ENCODE results near the gene ADD3. TPM values are rescaled to one million over a fixed set of nuclear protein-coding genes. Genes with fewer than 3 reads are reported as not detected.
A peak's percentile ranks its signal among the peaks of the same experiment; 100 is the strongest.
"Not testable (repeated sequence)": the region's sequence is repeated elsewhere in the genome, so short reads cannot be mapped to it uniquely, and the experiment has no call there.

Gene ADD3
- total RNA-seq, 1 donor from 2014 or later, result 43.8 TPM

DNA sequence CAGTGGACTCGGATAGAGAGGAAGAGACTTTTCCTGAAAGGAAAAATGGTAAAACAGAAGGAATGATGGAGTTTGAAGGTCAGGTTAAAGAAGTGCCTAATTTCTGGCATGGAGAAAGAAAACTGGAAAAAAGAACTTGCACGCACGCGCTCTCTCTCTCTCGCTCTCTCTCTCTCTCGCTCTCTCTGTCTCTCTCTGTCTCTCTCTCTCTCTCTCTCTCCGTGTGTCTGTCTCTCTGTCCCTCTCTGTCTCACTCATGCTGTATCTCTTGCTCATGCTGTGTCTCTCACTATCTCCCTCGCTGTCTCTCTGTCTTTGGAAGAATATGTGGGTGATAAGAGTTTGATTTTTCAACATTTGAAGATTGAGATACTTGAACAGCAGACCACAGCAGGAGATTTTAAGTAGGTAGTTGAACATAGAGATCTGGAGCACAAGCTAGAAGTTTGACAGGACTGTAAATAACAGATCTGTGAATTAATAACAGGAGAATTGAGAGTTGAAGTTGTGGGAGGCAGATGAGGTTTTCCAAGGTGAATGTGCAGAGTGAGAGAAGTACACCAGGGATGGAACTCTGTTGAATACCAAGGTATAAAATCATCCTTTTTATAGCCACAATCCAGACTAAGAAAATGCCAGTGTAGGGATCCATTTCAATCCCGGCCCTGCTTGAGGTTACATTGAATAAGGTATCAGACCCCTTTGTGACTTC is 33.1 kb downstream of the ADD3 start:
- peak overlapping the region; percentile 27 for H3K4me3 ChIP-seq (ENCODE audit: low read depth, low read length)
- peak; percentile 54 for DNase-seq (ENCODE audit: low read depth)
- TF ChIP-seq, protein P1, sequence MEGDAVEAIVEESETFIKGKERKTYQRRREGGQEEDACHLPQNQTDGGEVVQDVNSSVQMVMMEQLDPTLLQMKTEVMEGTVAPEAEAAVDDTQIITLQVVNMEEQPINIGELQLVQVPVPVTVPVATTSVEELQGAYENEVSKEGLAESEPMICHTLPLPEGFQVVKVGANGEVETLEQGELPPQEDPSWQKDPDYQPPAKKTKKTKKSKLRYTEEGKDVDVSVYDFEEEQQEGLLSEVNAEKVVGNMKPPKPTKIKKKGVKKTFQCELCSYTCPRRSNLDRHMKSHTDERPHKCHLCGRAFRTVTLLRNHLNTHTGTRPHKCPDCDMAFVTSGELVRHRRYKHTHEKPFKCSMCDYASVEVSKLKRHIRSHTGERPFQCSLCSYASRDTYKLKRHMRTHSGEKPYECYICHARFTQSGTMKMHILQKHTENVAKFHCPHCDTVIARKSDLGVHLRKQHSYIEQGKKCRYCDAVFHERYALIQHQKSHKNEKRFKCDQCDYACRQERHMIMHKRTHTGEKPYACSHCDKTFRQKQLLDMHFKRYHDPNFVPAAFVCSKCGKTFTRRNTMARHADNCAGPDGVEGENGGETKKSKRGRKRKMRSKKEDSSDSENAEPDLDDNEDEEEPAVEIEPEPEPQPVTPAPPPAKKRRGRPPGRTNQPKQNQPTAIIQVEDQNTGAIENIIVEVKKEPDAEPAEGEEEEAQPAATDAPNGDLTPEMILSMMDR (conservative IDR thresholded peaks at IDR 0.05; ENCODE audit: low read depth, low read length), result no peak

DNA sequence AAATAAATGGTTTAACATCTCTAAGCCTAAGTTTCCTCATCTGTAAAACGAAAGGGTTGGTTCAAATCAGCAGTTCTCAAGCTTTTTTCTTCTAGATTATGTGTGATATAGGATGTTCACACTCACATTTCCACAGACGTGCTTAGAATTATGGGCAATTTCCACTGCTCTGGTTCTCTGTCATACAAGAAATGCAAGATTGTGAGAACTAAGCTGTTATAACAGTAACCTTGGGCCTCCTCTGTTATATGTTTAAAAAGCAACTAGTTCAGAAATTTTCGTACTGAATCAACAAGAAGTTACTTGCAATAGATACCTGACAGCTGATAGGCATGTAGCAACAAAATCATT is 33.7 kb downstream of the ADD3 start:
- no peak overlapping the region for H3K4me3 ChIP-seq (ENCODE audit: low read depth, low read length)
- no peak for DNase-seq (ENCODE audit: low read depth)
- TF ChIP-seq, protein P1 (conservative IDR thresholded peaks at IDR 0.05; ENCODE audit: low read depth, low read length), result no peak

DNA sequence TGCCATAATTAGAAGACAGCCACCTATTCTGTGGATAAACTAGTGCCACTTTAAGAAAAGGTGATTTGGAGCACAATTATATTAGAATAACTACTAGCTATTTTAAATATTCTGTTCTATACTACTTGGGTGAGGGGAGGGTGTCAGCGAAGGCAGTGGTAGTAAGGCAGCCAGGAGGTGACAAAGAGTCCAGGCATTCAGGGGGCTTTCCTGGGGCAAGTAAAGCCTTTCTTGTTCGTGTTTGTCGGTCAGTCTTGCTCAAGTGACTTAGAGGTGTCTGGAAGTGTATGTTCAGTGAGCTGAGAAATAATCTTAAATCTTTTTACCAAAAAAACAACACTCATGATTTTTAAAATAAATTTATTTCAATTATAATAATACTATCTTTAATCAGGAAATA is 34.4 kb downstream of the ADD3 start:
- TF ChIP-seq, protein P1 (conservative IDR thresholded peaks at IDR 0.05; ENCODE audit: low read depth, low read length), result no peak
- peak; percentile 80 for DNase-seq (ENCODE audit: low read depth)
- no peak overlapping the region for H3K4me3 ChIP-seq (ENCODE audit: low read depth, low read length)

DNA sequence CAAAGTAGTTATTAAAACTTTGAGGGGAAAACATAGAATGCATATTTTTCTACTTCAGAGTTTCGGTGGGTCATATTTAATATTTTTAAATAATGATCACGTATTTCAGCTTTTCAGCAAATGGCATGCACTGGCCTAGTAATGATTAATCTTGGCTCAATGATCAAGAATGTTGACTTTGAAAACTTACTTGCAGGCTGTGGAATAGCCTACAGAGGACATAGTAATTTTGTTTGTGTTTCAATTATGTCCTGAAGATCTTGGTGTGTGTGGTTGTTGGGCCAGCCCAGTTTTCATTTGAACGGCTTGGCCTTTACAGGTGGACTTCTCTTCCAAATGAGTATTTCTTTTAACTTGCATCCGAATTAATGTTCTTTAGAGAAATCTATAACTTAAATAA is 35.1 kb downstream of the ADD3 start:
- peak overlapping the region; percentile 1 for H3K4me3 ChIP-seq (ENCODE audit: low read depth, low read length)
- DNase-seq (ENCODE audit: low read depth), result peak; percentile 50
- TF ChIP-seq, protein P1 (conservative IDR thresholded peaks at IDR 0.05; ENCODE audit: low read depth, low read length), result no peak

DNA sequence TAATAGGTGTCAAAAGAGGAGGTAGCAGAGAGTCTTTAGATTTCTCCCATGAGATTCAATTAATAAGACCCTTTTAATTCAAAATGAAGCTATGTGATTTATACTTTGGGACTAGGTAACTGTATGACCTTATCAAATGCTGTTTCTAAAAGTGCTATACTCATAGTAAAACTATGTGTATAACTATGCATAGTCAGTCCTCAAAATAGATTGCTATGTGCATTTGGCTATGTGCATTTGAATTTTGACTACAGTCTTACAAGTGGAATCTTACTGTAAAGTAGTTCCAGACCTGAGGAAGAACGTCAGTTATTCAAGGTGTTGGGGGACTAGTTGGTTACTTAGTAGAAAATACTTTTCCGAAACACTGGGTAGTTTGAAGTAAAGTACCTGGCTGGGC is 36.9 kb downstream of the ADD3 start:
- H3K4me3 ChIP-seq (ENCODE audit: low read depth, low read length), result no peak overlapping the region
- TF ChIP-seq, protein P1 (conservative IDR thresholded peaks at IDR 0.05; ENCODE audit: low read depth, low read length), result no peak
- DNase-seq (ENCODE audit: low read depth), result no peak

DNA sequence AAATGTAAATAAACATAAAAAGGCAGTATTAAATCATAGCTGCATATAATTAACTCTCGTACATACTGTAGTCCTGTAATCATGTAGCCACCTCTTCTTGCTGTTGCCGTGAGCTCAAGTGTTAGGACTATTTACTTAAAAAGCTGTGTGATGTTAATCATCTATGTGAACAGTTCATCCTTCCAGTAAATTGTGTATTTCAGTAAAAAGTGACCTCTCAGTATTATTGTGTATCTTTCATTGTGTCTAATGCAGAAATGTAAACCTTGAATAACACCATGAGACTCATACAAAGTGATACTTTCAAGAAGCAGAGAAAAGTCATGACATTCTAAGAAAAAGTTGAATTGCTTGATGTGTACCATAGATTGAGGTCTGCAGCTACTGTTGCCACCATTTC is 38.0 kb downstream of the ADD3 start:
- DNase-seq (ENCODE audit: low read depth), result no peak
- TF ChIP-seq, protein P1 (conservative IDR thresholded peaks at IDR 0.05; ENCODE audit: low read depth, low read length), result no peak
- H3K4me3 ChIP-seq (ENCODE audit: low read depth, low read length), result no peak overlapping the region

DNA sequence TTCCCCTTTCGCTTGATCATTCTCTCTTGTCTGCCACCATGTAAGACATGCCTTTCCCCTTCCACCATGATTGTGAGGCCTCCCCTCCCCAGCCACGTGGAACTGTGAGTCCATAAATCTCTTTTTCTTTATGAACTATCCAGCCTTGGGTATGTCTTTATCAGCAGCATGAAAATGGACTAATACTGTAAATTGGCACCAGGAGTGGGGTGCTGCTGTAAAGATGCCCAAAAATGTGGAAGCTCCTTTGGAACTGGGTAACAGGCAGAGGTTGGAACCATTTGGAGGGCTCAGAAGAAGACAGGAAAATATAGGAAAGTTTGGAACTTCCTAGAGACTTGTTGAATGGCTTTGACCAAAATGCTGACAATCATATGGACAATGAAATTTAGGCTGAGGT is 40.4 kb downstream of the ADD3 start:
- DNase-seq (ENCODE audit: low read depth); H3K4me3 ChIP-seq (ENCODE audit: low read depth, low read length): not testable (repeated sequence)

All from epithelial cell of proximal tubule (primary cell).